OCI-LY3 (cell line): ENCODE results near the gene METTL23.

Source experiments
- H2AFZ ChIP-seq: fragments of 200-600, 300-600 bp; shearing (Covaris generic); 2 replicates; pipeline ENCODE4 v1.6.0; 2014; ENCODE audit warnings: antibody characterized with exemption, low read depth, low read length
- H3K27ac ChIP-seq: fragments of 200-600, 300-600 bp; sonication (generic); 2 replicates; pipeline ENCODE4 v1.5.1; 2014; ENCODE audit warnings: mild to moderate bottlenecking, low read length, moderate library complexity, mixed read lengths
- H3K27me3 ChIP-seq: fragments of 200-600, 300-600 bp; sonication (generic); 2 replicates; pipeline ENCODE4 v1.6.1; 2014; ENCODE audit warnings: low read depth, low read length, mixed read lengths
- H3K36me3 ChIP-seq: fragments of 200-600, 300-600 bp; sonication (generic); replicated peaks from 2 replicates; pipeline ENCODE3; 2014; ENCODE audit warnings: low read depth, low read length, mixed read lengths
- H3K4me1 ChIP-seq: fragments of 300-600, 200-600 bp; sonication (generic); 2 replicates; pipeline ENCODE4 v1.6.1; 2014; ENCODE audit warnings: low read length, mixed read lengths
- H3K4me2 ChIP-seq: fragments of 200-600, 300-600 bp; sonication (generic); 2 replicates; pipeline ENCODE4 v1.6.1; 2014; ENCODE audit warnings: low read length, mixed read lengths
- H3K4me3 ChIP-seq: fragments of 300-600, 200-600 bp; sonication (generic); 2 replicates; pipeline ENCODE4 v1.5.1; 2014; ENCODE audit warnings: antibody characterized with exemption, mild to moderate bottlenecking, low read length, moderate library complexity
- H3K79me2 ChIP-seq: fragments of 300-600, 200-600 bp; shearing (Covaris generic); 2 replicates; pipeline ENCODE4 v1.6.1; 2014; ENCODE audit warnings: mild to moderate bottlenecking, low read length, mixed read lengths
- H3K9ac ChIP-seq: fragments of 300-600, 200-600 bp; shearing (Covaris generic); 2 replicates; pipeline ENCODE4 v1.6.0; 2014; ENCODE audit warnings: mild to moderate bottlenecking, low read length, moderate library complexity
- H3K9me3 ChIP-seq: fragments of 200-600, 300-600 bp; shearing (Covaris generic); 2 replicates; pipeline ENCODE4 v1.6.1; 2014; ENCODE audit warnings: low read length, mixed read lengths; ENCODE audit not compliant: insufficient read depth
- H4K20me1 ChIP-seq: fragments of 200-600, 300-600 bp; sonication (generic); 2 replicates; pipeline ENCODE4 v1.6.1; 2016; ENCODE audit warnings: low read length, mixed read lengths; ENCODE audit not compliant: insufficient read depth
- EZH2phosphoT487 ChIP-seq: fragments of 200-600 bp; shearing (Covaris generic); IDR thresholded peaks from 2 replicates; pipeline ENCODE4 v1.6.1; 2018; ENCODE audit warnings: antibody characterized with exemption, mixed run types, low read depth
- TF ChIP-seq, protein P1 (sequence below): fragments of 200-600, 300-600 bp; sonication (generic); IDR thresholded peaks from 2 replicates; pipeline ENCODE4 v1.5.1; 2014; ENCODE audit warnings: antibody characterized with exemption, low read length, low read depth

The METTL23 gene

DNA sequence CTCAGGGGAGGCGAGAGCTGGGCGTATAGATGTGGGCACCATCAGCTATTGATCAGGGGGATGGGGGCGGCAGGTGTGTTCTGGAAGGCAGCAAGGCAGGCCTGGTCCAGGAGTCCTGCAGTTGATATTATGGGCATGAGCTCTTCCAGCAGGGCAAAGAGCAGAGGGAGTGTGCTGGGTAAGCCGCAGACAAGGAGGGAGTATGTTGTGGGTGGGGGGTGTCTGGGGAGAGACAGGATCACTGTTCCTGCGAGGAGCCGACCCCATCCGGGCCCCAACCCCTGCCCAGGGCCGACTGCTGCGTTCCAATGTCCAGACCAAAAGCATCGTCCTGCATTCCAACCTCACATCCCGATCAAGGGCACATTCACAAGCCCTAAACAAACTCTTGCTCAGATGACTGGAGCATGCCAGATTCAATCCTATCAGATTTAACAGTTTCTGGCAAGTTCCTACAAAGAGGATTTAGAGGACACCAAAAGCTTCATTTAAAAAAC, 25.1 kb upstream of the METTL23 start:
- H3K27me3 ChIP-seq = peaks cover 4% of the 10 kb centered on the region; the same call in 1 of the 2 replicates
- no peak overlapping the region for H2AFZ ChIP-seq
- H3K27ac ChIP-seq = no peak overlapping the region
- no peaks in the 10 kb centered on the region for H3K36me3 ChIP-seq
- no peaks in the 10 kb centered on the region for H3K79me2 ChIP-seq
- peaks cover 30% of the 10 kb centered on the region for H3K4me1 ChIP-seq
- TF ChIP-seq, protein P1, sequence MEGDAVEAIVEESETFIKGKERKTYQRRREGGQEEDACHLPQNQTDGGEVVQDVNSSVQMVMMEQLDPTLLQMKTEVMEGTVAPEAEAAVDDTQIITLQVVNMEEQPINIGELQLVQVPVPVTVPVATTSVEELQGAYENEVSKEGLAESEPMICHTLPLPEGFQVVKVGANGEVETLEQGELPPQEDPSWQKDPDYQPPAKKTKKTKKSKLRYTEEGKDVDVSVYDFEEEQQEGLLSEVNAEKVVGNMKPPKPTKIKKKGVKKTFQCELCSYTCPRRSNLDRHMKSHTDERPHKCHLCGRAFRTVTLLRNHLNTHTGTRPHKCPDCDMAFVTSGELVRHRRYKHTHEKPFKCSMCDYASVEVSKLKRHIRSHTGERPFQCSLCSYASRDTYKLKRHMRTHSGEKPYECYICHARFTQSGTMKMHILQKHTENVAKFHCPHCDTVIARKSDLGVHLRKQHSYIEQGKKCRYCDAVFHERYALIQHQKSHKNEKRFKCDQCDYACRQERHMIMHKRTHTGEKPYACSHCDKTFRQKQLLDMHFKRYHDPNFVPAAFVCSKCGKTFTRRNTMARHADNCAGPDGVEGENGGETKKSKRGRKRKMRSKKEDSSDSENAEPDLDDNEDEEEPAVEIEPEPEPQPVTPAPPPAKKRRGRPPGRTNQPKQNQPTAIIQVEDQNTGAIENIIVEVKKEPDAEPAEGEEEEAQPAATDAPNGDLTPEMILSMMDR = no peak
- TF ChIP-seq EZH2phosphoT487 = no peak
- no peaks in the 10 kb centered on the region for H3K9me3 ChIP-seq
- no peak overlapping the region for H3K4me3 ChIP-seq
- no peak overlapping the region for H3K9ac ChIP-seq
- no peaks in the 10 kb centered on the region for H4K20me1 ChIP-seq
- no peak overlapping the region for H3K4me2 ChIP-seq

DNA sequence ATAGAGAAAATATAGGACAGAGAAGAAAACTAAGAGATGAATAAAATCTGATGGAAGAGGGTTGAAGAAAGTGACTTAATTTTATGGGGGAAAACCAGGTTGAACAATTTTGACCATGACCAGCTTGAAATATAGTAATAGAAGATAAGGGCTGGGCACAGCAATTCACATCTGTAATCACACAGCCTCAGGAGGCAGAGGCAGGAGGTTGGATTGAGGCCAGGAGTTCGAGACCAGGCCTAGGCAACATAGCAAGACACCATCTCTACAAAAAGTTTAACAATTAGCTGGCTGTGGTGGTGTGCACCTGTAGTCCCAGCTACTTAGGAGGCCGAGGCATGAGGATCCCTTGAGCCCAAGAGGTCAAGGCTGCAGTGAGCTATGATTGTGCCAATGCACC, 24.6 kb upstream of the METTL23 start:
- no peaks in the 10 kb centered on the region for H3K79me2 ChIP-seq
- no peak overlapping the region for H3K4me3 ChIP-seq
- TF ChIP-seq, protein P1 = no peak
- TF ChIP-seq EZH2phosphoT487 = no peak
- no peak overlapping the region for H3K27ac ChIP-seq
- no peak overlapping the region for H3K4me2 ChIP-seq
- H3K27me3 ChIP-seq = peaks cover 4% of the 10 kb centered on the region; the same call in 1 of the 2 replicates
- no peak overlapping the region for H3K9ac ChIP-seq
- no peaks in the 10 kb centered on the region for H3K9me3 ChIP-seq
- H3K36me3 ChIP-seq = no peaks in the 10 kb centered on the region
- H4K20me1 ChIP-seq = no peaks in the 10 kb centered on the region
- H3K4me1 ChIP-seq = peaks cover 25% of the 10 kb centered on the region
- no peak overlapping the region for H2AFZ ChIP-seq

DNA sequence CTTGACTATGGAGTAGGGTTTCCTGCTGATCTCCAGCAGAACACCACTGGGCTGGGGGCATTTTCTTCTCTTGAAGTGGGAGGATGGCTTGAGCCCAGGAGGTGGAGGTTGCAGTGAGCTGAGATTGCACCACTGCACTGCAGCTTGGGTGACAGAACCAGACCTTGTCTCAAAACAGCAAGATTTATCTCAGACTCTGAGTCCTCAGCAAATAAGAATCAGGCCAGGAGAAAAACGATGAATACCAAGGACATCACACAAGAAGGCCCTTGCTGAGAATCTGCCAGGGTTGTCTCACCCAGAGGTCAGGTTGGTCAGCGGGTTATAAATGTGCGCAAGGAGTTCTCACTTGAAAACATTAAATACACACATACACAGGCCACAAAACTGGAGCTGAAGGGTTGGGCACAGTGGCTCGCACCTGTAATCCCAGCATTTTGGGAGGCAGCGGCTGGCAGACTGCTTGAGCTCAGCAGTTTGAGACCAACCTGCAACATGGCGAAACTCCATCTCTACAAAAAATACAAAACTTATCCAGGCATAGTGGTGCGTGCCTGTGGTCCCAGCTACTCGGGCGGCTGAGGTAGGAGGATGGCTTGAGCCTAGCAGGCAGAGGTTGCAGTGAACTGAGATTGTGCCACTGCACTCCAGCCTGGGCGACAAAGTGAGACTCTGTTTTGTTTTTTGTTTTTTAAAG, 23.6 kb upstream of the METTL23 start:
- Histone ChIP-seq H3K27ac (no peak overlapping the region), H3K9ac (no peak overlapping the region), H3K36me3 (no peaks in the 10 kb centered on the region), H4K20me1 (no peaks in the 10 kb centered on the region), H3K9me3 (no peaks in the 10 kb centered on the region), H2AFZ (no peak overlapping the region), H3K4me2 (no peak overlapping the region), H3K4me1 (peaks cover 14% of the 10 kb centered on the region), H3K79me2 (no peaks in the 10 kb centered on the region), H3K4me3 (no peak overlapping the region), H3K27me3 (peaks cover 2% of the 10 kb centered on the region; the same call in 1 of the 2 replicates)
- TF ChIP-seq, protein P1 = no peak

DNA sequence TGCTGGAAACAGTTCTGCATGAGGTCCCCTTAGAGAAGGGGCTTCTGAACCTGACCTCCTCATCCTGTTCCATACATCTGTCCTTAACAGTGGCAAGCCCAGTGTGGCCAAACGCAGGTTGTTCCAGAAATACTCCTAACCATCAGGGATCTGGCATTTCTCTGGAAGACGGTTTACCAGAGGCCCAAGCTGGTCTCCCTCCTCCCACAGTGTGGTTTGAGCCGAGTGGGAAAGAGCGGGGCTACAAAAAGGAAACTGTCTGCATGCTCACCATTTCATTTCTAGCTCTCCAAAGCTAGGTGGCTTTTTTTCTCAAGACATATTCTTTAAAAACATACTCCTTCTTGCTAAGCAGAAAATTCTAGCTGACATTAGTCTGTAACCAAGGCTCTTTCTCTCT, 21.8 kb upstream of the METTL23 start:
- Histone ChIP-seq H3K36me3 (no peaks in the 10 kb centered on the region), H3K9ac (no peak overlapping the region), H3K4me3 (no peak overlapping the region), H2AFZ (no peak overlapping the region), H3K79me2 (no peaks in the 10 kb centered on the region), H4K20me1 (no peaks in the 10 kb centered on the region), H3K9me3 (no peaks in the 10 kb centered on the region), H3K4me1 (peaks cover 15% of the 10 kb centered on the region), H3K27me3 (no peaks in the 10 kb centered on the region; the same call in 1 of the 2 replicates), H3K27ac (no peak overlapping the region), H3K4me2 (no peak overlapping the region)
- TF ChIP-seq, protein P1 = no peak
- no peak for TF ChIP-seq EZH2phosphoT487
